ENCODE data around the gene PSMC3.
A peak's percentile ranks its signal among the peaks of the same experiment; 100 is the strongest.

- TF ChIP-seq CTCF (conservative IDR thresholded peaks at IDR 0.05; ENCODE audit: low read depth, low read length) = peak; percentile 36; the same call in 1 of the 2 replicates
- TF ChIP-seq EZH2 (IDR thresholded peaks at IDR 0.05; ENCODE audit: borderline replicate concordance, low read depth, low read length, poor library complexity, severe bottlenecking) = no peak
Observed at GRCh38 chr11:47443028-47443700, 16.9 kb upstream of the PSMC3 start.

All from A673 (cell line).